Subcutaneous adipose tissue (tissue), 4 donors: Measurements from ENCODE around the gene ZNF710. TPM values are rescaled to one million over a fixed set of nuclear protein-coding genes. Genes with fewer than 3 reads are reported as not detected.

Source experiments
- total RNA-seq, 4 donors: library from RNA; depleted of rRNA; stranded (reverse); fragments of >200 nt; gene quantifications; one replicate each; pipeline ENCODE4 v1.1.0, GENCODE V29; 2016
- TF ChIP-seq, protein P1 (sequence below): fragments of 450-650 bp; IDR thresholded peaks from one replicate; pipeline ENCODE4 v1.5.1; 2016; ENCODE audit warnings: low read depth, mild to moderate bottlenecking, control low read depth, antibody characterized with exemption, moderate library complexity

ZNF710 gene
- total RNA-seq, 4 donors from 2014 or later = 5.4 to 8.3 (median 6.1) TPM

DNA sequence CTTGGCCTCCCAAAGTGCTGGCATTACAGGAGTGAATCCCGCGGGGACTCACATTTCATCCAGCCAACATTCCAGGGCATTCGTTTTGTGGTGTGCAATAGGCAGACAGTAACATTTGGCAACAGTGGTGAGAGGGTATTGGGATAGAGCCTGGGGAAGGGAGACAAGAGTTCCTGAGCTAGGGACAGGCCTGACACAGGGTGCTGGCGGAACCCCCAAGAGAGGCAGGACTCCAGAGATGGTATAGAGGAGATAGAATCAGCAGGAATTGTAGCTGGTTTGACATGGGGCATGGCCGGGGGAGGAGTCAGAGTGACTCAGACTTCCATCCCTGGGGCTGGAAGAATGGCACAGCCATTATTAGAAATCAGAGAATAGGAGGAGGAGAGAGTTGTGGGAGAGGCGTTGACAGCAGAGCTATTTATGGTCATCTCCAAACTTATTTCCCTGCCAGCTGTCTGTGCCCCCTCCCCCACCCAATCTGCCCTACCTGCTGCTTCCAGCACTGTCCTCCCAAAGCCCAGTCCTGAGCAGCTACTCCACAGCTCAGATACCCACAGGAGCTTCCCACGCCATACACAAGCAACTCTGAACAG is 105.5 kb downstream of the ZNF710 start:
- TF ChIP-seq, protein P1, sequence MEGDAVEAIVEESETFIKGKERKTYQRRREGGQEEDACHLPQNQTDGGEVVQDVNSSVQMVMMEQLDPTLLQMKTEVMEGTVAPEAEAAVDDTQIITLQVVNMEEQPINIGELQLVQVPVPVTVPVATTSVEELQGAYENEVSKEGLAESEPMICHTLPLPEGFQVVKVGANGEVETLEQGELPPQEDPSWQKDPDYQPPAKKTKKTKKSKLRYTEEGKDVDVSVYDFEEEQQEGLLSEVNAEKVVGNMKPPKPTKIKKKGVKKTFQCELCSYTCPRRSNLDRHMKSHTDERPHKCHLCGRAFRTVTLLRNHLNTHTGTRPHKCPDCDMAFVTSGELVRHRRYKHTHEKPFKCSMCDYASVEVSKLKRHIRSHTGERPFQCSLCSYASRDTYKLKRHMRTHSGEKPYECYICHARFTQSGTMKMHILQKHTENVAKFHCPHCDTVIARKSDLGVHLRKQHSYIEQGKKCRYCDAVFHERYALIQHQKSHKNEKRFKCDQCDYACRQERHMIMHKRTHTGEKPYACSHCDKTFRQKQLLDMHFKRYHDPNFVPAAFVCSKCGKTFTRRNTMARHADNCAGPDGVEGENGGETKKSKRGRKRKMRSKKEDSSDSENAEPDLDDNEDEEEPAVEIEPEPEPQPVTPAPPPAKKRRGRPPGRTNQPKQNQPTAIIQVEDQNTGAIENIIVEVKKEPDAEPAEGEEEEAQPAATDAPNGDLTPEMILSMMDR = no peak

DNA sequence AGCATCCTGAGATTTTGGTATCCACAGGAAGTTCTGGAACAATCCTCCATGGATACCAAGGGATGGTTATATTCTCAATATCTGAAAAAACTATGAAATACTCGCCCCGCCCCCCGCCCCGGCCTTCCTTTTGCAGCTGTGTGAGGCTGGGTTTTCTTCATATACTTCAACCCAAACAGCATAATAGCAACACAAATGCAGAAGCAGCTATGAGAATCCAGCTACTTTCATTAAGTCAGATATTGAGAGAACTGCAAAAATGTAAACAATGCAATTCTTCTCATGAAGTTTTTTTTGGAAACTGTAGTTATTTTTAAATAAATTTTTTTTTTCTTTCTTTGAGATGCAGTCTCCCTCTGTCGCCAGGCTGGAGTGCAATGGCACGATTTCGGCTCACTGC is 112.0 kb downstream of the ZNF710 start:
- TF ChIP-seq, protein P1 = no peak

DNA sequence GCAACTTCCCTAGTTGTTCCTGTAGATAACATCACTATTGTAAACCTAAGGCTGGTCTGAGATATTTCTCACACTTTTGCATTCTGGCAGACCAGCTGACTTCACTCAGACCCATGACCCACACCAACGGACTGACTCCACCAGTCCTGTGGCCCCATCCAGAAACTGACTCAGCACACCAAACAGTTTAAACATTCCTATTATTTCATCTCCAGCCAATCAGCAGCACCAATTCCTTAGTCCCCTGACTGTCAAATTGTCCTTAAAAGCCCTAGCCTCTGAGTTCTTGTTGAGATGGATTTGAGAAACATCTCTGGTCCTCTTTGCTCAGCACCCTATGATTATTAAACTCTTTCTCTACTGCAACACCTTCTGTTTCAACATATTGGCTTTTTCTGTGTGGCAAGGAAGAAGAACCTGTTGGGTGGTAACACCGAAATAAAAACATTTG is 113.4 kb downstream of the ZNF710 start:
- TF ChIP-seq, protein P1 = no peak

DNA sequence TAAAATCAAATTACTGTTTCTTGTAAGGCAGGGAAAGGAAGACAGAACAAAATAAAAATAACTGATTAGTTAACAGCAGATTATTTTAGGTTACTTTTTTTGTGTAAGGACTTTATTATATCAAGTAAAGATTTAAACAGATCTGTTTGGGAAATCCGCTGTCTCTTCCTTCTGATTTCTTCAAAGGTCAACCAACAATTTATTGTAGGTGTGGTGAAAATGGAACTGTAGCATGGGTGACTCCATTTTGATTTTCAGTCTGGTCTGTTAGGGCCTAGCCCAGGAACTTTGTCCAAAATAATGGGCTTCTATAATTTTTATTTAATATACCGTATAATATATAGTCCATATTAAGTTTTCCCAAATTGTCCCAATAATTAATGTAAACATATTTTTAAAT is 114.7 kb downstream of the ZNF710 start:
- TF ChIP-seq, protein P1 = no peak

DNA sequence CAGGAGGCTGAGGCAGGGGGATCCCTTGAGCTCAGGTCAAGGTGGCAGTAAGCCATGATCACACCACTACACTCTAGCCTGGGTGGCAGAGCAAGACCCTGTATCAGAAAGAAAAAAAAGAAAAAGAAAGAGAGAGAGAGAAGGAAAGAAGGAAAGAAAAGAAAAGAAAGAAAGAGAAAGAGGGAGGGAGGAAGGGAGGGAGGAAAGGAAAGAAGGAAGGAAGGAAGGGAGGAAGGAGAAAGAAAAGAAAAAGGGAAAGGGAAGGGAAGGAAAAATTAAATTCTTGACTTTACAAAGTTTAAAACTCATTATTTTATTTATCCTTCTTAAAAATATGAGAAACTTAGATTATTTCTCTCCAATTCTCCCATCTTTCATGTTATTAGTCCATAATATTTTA is 118.2 kb downstream of the ZNF710 start:
- TF ChIP-seq, protein P1 = no peak

DNA sequence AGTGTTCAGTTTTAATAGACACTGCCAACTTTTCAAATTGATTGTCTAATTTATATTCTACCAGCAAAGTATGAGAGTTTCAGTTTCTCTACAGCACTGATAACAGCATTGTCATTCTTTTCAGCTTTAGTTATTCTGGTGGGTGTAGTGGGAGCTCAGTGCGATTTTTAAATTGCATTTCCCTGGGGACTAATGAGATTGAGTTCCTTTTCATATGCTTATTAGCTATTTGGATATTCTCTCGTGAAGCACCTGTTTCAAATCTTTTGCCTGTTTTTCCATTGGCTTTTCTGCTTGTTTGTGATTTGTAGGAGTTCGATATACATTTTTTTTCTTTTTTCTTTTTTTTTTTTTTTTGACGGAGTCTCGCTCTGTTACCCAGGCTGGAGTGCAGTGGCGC is 120.0 kb downstream of the ZNF710 start:
- TF ChIP-seq, protein P1 = no peak

DNA sequence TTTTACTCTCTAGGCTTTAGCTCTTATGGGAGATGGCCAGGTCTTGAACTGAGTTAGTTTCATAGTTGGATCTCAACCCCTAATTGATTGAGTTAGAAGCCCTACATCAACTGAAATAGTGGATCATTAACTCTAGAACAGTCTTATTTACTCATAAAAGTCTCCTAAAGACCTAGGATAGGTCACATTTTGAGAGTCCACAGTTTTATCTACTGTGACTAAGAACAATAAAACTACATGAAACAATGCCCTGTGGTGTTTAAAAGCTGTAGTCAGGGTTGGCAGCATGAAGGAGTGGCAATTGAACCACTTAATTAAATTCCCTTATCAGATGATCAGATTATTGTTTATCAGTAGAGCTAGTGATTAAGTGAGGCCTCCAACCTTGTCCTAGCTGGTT is 123.4 kb downstream of the ZNF710 start:
- TF ChIP-seq, protein P1 = no peak
